SK-N-SH (cell line): ENCODE results near the gene SHB.

Experiments
- GABPA ChIP-seq: IDR thresholded peaks from 2 replicates; pipeline ENCODE4 v1.4.0; 2012; ENCODE audit warnings: low read depth, mild to moderate bottlenecking
- POLR2AphosphoS5 ChIP-seq: IDR thresholded peaks from 2 replicates; pipeline ENCODE4 v1.6.1; 2012; ENCODE audit warnings: low read depth, low read length
- RAD21 ChIP-seq: IDR thresholded peaks from 2 replicates; pipeline ENCODE4 v1.6.1; 2012; ENCODE audit warnings: mild to moderate bottlenecking, low read length
- RCOR1 ChIP-seq: fragments of 150-350 bp; IDR thresholded peaks from 2 replicates; pipeline ENCODE4 v1.6.1; 2017; ENCODE audit warnings: antibody characterized with exemption, low read length
- SIN3A ChIP-seq: IDR thresholded peaks from 2 replicates; pipeline ENCODE4 v1.6.1; 2012; ENCODE audit warnings: low read depth, mild to moderate bottlenecking, low read length, moderate library complexity, borderline replicate concordance
- SMC3 ChIP-seq: IDR thresholded peaks from 2 replicates; pipeline ENCODE4 v1.6.1; 2012; ENCODE audit warnings: low read depth, low read length, improper control_type of control experiment
- TAF1 ChIP-seq: IDR thresholded peaks from 2 replicates; pipeline ENCODE4 v1.6.1; 2012; ENCODE audit warnings: low read depth, mild to moderate bottlenecking, low read length, moderate library complexity, borderline replicate concordance
- TCF12 ChIP-seq: IDR thresholded peaks from 2 replicates; pipeline ENCODE4 v1.4.0; 2012
- YY1 ChIP-seq: IDR thresholded peaks from 2 replicates; pipeline ENCODE4 v1.4.0; 2012; ENCODE audit warnings: low read depth, mild to moderate bottlenecking
- TF ChIP-seq, protein P1 (sequence below): fragments of 150-350 bp; IDR thresholded peaks from 2 replicates; pipeline ENCODE4 v1.6.1; 2016; ENCODE audit warnings: mild to moderate bottlenecking, low read depth, low read length
- TF ChIP-seq, protein P2 (sequence below): IDR thresholded peaks from 2 replicates; pipeline ENCODE4; 2012
- TF ChIP-seq, protein P3 (sequence below): fragments of 200-600 bp; sonication (generic); IDR thresholded peaks from 2 replicates; pipeline ENCODE4 v1.6.1; 2017; ENCODE audit warnings: antibody characterized with exemption, mild to moderate bottlenecking, moderate library complexity
- TF ChIP-seq, protein P4 (sequence below): IDR thresholded peaks from 2 replicates; pipeline ENCODE4 v1.6.1; 2012; ENCODE audit warnings: mild to moderate bottlenecking, low read depth, low read length, moderate library complexity
- TF ChIP-seq, protein P5 (sequence below): IDR thresholded peaks from 2 replicates; pipeline ENCODE4 v1.4.0; 2012; ENCODE audit warnings: low read depth, borderline replicate concordance

DNA sequence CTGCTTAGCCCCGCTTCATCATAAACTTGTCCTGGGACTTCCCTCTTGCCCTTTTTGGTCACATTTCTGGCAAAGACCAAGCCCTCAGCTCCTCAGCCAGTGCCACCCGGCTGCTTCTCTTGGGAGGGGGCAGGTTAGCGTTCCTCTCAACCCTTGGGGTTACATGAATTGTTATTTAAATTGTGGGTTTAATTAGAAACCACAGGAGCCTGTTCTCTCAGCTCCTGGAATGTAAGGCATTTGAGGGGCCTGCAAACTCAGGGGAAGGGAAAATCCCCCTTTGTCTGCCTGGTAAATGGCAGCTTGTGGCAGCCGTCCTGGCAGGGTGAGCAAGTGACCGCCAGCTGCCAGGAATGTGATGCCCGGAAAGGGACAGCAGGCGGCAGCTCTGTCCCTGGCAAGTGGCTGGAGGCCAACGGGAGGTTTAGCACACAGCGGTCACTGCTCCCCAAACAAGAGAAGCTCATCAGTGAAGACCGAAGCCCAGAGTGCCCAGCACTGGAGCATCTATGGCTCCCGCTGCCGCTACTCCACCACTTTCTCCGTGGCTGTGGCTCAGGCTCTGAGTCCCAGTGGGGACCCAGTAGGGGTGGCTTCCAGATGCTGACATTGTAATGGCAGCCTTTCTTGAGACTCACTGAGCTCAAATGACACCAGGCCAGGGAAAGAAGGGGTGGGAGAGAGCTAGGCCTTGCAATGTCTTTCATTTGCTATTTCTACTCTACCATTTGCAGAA is 51.7 kb downstream of the SHB start:
- TF ChIP-seq POLR2AphosphoS5 (0 out of 2 replicates have a peak, but pooled peaks have one; percentile 35), RAD21 (peak; percentile 87), GABPA (no peak), RCOR1 (no peak), TAF1 (no peak), YY1 (no peak), SIN3A (0 out of 2 replicates have a peak, but pooled peaks have one; percentile 19), TCF12 (peak; percentile 69), SMC3 (peak; percentile 84)
- TF ChIP-seq, protein P1, sequence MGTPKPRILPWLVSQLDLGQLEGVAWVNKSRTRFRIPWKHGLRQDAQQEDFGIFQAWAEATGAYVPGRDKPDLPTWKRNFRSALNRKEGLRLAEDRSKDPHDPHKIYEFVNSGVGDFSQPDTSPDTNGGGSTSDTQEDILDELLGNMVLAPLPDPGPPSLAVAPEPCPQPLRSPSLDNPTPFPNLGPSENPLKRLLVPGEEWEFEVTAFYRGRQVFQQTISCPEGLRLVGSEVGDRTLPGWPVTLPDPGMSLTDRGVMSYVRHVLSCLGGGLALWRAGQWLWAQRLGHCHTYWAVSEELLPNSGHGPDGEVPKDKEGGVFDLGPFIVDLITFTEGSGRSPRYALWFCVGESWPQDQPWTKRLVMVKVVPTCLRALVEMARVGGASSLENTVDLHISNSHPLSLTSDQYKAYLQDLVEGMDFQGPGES, result no peak
- TF ChIP-seq, protein P2, sequence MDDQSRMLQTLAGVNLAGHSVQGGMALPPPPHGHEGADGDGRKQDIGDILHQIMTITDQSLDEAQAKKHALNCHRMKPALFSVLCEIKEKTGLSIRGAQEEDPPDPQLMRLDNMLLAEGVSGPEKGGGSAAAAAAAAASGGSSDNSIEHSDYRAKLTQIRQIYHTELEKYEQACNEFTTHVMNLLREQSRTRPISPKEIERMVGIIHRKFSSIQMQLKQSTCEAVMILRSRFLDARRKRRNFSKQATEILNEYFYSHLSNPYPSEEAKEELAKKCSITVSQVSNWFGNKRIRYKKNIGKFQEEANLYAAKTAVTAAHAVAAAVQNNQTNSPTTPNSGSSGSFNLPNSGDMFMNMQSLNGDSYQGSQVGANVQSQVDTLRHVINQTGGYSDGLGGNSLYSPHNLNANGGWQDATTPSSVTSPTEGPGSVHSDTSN, result peak; percentile 54
- TF ChIP-seq, protein P3, sequence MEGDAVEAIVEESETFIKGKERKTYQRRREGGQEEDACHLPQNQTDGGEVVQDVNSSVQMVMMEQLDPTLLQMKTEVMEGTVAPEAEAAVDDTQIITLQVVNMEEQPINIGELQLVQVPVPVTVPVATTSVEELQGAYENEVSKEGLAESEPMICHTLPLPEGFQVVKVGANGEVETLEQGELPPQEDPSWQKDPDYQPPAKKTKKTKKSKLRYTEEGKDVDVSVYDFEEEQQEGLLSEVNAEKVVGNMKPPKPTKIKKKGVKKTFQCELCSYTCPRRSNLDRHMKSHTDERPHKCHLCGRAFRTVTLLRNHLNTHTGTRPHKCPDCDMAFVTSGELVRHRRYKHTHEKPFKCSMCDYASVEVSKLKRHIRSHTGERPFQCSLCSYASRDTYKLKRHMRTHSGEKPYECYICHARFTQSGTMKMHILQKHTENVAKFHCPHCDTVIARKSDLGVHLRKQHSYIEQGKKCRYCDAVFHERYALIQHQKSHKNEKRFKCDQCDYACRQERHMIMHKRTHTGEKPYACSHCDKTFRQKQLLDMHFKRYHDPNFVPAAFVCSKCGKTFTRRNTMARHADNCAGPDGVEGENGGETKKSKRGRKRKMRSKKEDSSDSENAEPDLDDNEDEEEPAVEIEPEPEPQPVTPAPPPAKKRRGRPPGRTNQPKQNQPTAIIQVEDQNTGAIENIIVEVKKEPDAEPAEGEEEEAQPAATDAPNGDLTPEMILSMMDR, result peak; percentile 45
- TF ChIP-seq, protein P4, sequence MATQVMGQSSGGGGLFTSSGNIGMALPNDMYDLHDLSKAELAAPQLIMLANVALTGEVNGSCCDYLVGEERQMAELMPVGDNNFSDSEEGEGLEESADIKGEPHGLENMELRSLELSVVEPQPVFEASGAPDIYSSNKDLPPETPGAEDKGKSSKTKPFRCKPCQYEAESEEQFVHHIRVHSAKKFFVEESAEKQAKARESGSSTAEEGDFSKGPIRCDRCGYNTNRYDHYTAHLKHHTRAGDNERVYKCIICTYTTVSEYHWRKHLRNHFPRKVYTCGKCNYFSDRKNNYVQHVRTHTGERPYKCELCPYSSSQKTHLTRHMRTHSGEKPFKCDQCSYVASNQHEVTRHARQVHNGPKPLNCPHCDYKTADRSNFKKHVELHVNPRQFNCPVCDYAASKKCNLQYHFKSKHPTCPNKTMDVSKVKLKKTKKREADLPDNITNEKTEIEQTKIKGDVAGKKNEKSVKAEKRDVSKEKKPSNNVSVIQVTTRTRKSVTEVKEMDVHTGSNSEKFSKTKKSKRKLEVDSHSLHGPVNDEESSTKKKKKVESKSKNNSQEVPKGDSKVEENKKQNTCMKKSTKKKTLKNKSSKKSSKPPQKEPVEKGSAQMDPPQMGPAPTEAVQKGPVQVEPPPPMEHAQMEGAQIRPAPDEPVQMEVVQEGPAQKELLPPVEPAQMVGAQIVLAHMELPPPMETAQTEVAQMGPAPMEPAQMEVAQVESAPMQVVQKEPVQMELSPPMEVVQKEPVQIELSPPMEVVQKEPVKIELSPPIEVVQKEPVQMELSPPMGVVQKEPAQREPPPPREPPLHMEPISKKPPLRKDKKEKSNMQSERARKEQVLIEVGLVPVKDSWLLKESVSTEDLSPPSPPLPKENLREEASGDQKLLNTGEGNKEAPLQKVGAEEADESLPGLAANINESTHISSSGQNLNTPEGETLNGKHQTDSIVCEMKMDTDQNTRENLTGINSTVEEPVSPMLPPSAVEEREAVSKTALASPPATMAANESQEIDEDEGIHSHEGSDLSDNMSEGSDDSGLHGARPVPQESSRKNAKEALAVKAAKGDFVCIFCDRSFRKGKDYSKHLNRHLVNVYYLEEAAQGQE, result no peak
- TF ChIP-seq, protein P5, sequence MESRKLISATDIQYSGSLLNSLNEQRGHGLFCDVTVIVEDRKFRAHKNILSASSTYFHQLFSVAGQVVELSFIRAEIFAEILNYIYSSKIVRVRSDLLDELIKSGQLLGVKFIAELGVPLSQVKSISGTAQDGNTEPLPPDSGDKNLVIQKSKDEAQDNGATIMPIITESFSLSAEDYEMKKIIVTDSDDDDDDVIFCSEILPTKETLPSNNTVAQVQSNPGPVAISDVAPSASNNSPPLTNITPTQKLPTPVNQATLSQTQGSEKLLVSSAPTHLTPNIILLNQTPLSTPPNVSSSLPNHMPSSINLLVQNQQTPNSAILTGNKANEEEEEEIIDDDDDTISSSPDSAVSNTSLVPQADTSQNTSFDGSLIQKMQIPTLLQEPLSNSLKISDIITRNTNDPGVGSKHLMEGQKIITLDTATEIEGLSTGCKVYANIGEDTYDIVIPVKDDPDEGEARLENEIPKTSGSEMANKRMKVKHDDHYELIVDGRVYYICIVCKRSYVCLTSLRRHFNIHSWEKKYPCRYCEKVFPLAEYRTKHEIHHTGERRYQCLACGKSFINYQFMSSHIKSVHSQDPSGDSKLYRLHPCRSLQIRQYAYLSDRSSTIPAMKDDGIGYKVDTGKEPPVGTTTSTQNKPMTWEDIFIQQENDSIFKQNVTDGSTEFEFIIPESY, result no peak
